ENCODE data around the gene MS4A6A.

- TF ChIP-seq FOXM1 (IDR thresholded peaks at IDR 0.05; ENCODE audit: borderline replicate concordance) (no peak), TARDBP (IDR thresholded peaks at IDR 0.05) (no peak), BHLHE40 (IDR thresholded peaks at IDR 0.05; ENCODE audit: borderline replicate concordance) (no peak), FOXA1 (IDR thresholded peaks at IDR 0.05) (no peak), SUZ12 (IDR thresholded peaks at IDR 0.05) (no peak), SP1 (IDR thresholded peaks at IDR 0.05) (no peak), CTBP1 (IDR thresholded peaks at IDR 0.05; ENCODE audit: borderline replicate concordance) (no peak), HDGF (IDR thresholded peaks at IDR 0.05; ENCODE audit: borderline replicate concordance) (no peak)
Measured at GRCh38 chr11:60159868-60160267, 23.0 kb downstream of the MS4A6A start.

Measured in HEK293T (cell line).